ENCODE results near the gene IRX4.

IRX4 gene

GRCh38 chr5:1865948-1866347 is 16.8 kb downstream of the IRX4 start:
- no peaks in the 10 kb centered on the region for H3K4me1 Mint-ChIP-seq
- H3K9me3 Mint-ChIP-seq: no peaks in the 10 kb centered on the region

GRCh38 chr5:1865486-1865885 is 17.2 kb downstream of the IRX4 start:
- no peak for ATAC-seq (replicated peaks; ENCODE audit: extremely low read depth, poor library complexity, severe bottlenecking)
- DNase-seq (ENCODE audit: low spot score in 2 of 2): no peak
- Mint-ChIP-seq H3K4me1 (no peaks in the 10 kb centered on the region), H3K27ac (ENCODE audit: low read depth) (no peak overlapping the region), H3K9me3 (no peaks in the 10 kb centered on the region), H3K4me3 (no peak overlapping the region), H3K27me3 (peaks cover 57% of the 10 kb centered on the region), H3K36me3 (ENCODE audit: insufficient read depth) (peaks cover 2% of the 10 kb centered on the region)

More at GRCh38 chr5:1865948-1866347, 16.8 kb downstream of the IRX4 start:
- Mint-ChIP-seq H3K36me3 (ENCODE audit: insufficient read depth) (peaks cover 2% of the 10 kb centered on the region), H3K27me3 (peaks cover 57% of the 10 kb centered on the region), H3K27ac (ENCODE audit: low read depth) (no peak overlapping the region), H3K4me3 (no peak overlapping the region)
- ATAC-seq (replicated peaks; ENCODE audit: extremely low read depth, poor library complexity, severe bottlenecking): no peak
- DNase-seq (ENCODE audit: low spot score in 2 of 2): no peak

- no peak for DNase-seq (ENCODE audit: low spot score in 2 of 2)
- Mint-ChIP-seq H3K9me3 (no peaks in the 10 kb centered on the region), H3K4me3 (no peak overlapping the region), H3K4me1 (no peaks in the 10 kb centered on the region), H3K27me3 (peaks cover 57% of the 10 kb centered on the region), H3K36me3 (ENCODE audit: insufficient read depth) (peaks cover 2% of the 10 kb centered on the region), H3K27ac (ENCODE audit: low read depth) (no peak overlapping the region)
- no peak for ATAC-seq (replicated peaks; ENCODE audit: extremely low read depth, poor library complexity, severe bottlenecking)
These were observed 17.8 kb downstream of the IRX4 start for GRCh38 chr5:1864896-1865440.

- no peak overlapping the region for H3K4me3 Mint-ChIP-seq
- ATAC-seq (replicated peaks; ENCODE audit: extremely low read depth, poor library complexity, severe bottlenecking) (no peak), DNase-seq (ENCODE audit: low spot score in 2 of 2) (no peak)
- no peaks in the 10 kb centered on the region for H3K4me1 Mint-ChIP-seq
- H3K27ac Mint-ChIP-seq (ENCODE audit: low read depth): no peak overlapping the region
- H3K9me3 Mint-ChIP-seq: no peaks in the 10 kb centered on the region
- peaks cover 2% of the 10 kb centered on the region for H3K36me3 Mint-ChIP-seq (ENCODE audit: insufficient read depth)
- peaks cover 50% of the 10 kb centered on the region for H3K27me3 Mint-ChIP-seq
These were observed 21.8 kb downstream of the IRX4 start for GRCh38 chr5:1860949-1861348.

GRCh38 chr5:1860021-1860610 is 22.6 kb downstream of the IRX4 start:
- ATAC-seq (replicated peaks; ENCODE audit: extremely low read depth, poor library complexity, severe bottlenecking) (no peak), DNase-seq (ENCODE audit: low spot score in 2 of 2) (no peak)
- no peaks in the 10 kb centered on the region for H3K9me3 Mint-ChIP-seq
- peaks cover 50% of the 10 kb centered on the region for H3K27me3 Mint-ChIP-seq
- H3K27ac Mint-ChIP-seq (ENCODE audit: low read depth): no peak overlapping the region
- peaks cover 2% of the 10 kb centered on the region for H3K36me3 Mint-ChIP-seq (ENCODE audit: insufficient read depth)
- H3K4me3 Mint-ChIP-seq: no peak overlapping the region
- H3K4me1 Mint-ChIP-seq: no peaks in the 10 kb centered on the region

GRCh38 chr5:1859099-1859498 is 23.6 kb downstream of the IRX4 start:
- Mint-ChIP-seq H3K4me1 (no peaks in the 10 kb centered on the region), H3K4me3 (no peak overlapping the region), H3K27ac (ENCODE audit: low read depth) (no peak overlapping the region), H3K27me3 (peaks cover 50% of the 10 kb centered on the region), H3K9me3 (no peaks in the 10 kb centered on the region), H3K36me3 (ENCODE audit: insufficient read depth) (peaks cover 2% of the 10 kb centered on the region)
- DNase-seq (ENCODE audit: low spot score in 2 of 2): no peak
- ATAC-seq (replicated peaks; ENCODE audit: extremely low read depth, poor library complexity, severe bottlenecking): no peak

- H3K4me1 Mint-ChIP-seq: no peaks in the 10 kb centered on the region
- ATAC-seq (replicated peaks; ENCODE audit: extremely low read depth, poor library complexity, severe bottlenecking) (no peak), DNase-seq (ENCODE audit: low spot score in 2 of 2) (no peak)
- no peaks in the 10 kb centered on the region for H3K9me3 Mint-ChIP-seq
- peaks cover 50% of the 10 kb centered on the region for H3K27me3 Mint-ChIP-seq
- peaks cover 2% of the 10 kb centered on the region for H3K36me3 Mint-ChIP-seq (ENCODE audit: insufficient read depth)
- no peak overlapping the region for H3K27ac Mint-ChIP-seq (ENCODE audit: low read depth)
- H3K4me3 Mint-ChIP-seq: no peak overlapping the region
These were observed 24.3 kb downstream of the IRX4 start for GRCh38 chr5:1858436-1858835.

GRCh38 chr5:1857256-1857600 is 25.5 kb downstream of the IRX4 start:
- DNase-seq (ENCODE audit: low spot score in 2 of 2) (no peak), ATAC-seq (replicated peaks; ENCODE audit: extremely low read depth, poor library complexity, severe bottlenecking) (no peak)
- Mint-ChIP-seq H3K36me3 (ENCODE audit: insufficient read depth) (no peaks in the 10 kb centered on the region), H3K27me3 (peaks cover 50% of the 10 kb centered on the region), H3K4me1 (no peaks in the 10 kb centered on the region), H3K4me3 (no peak overlapping the region), H3K9me3 (no peaks in the 10 kb centered on the region), H3K27ac (ENCODE audit: low read depth) (no peak overlapping the region)

- H3K36me3 Mint-ChIP-seq (ENCODE audit: insufficient read depth): no peaks in the 10 kb centered on the region
- no peak overlapping the region for H3K4me3 Mint-ChIP-seq
- no peak for DNase-seq (ENCODE audit: low spot score in 2 of 2)
- H3K9me3 Mint-ChIP-seq: no peaks in the 10 kb centered on the region
- peaks cover 48% of the 10 kb centered on the region for H3K27me3 Mint-ChIP-seq
- H3K27ac Mint-ChIP-seq (ENCODE audit: low read depth): no peak overlapping the region
- H3K4me1 Mint-ChIP-seq: no peaks in the 10 kb centered on the region
- ATAC-seq (replicated peaks; ENCODE audit: extremely low read depth, poor library complexity, severe bottlenecking): no peak
These were observed 26.0 kb downstream of the IRX4 start for GRCh38 chr5:1856596-1857255.

GRCh38 chr5:1855596-1855995 is 27.1 kb downstream of the IRX4 start:
- H3K9me3 Mint-ChIP-seq: no peaks in the 10 kb centered on the region
- no peak overlapping the region for H3K4me3 Mint-ChIP-seq
- no peak for DNase-seq (ENCODE audit: low spot score in 2 of 2)
- peaks cover 54% of the 10 kb centered on the region for H3K27me3 Mint-ChIP-seq
- H3K27ac Mint-ChIP-seq (ENCODE audit: low read depth): no peak overlapping the region
- H3K4me1 Mint-ChIP-seq: no peaks in the 10 kb centered on the region
- ATAC-seq (replicated peaks; ENCODE audit: extremely low read depth, poor library complexity, severe bottlenecking): no peak
- no peaks in the 10 kb centered on the region for H3K36me3 Mint-ChIP-seq (ENCODE audit: insufficient read depth)

GRCh38 chr5:1855075-1855474 is 27.6 kb downstream of the IRX4 start:
- H3K27ac Mint-ChIP-seq (ENCODE audit: low read depth): no peak overlapping the region
- no peak for ATAC-seq (replicated peaks; ENCODE audit: extremely low read depth, poor library complexity, severe bottlenecking)
- peaks cover 54% of the 10 kb centered on the region for H3K27me3 Mint-ChIP-seq
- no peaks in the 10 kb centered on the region for H3K9me3 Mint-ChIP-seq
- H3K4me3 Mint-ChIP-seq: no peak overlapping the region
- no peaks in the 10 kb centered on the region for H3K4me1 Mint-ChIP-seq
- H3K36me3 Mint-ChIP-seq (ENCODE audit: insufficient read depth): no peaks in the 10 kb centered on the region
- DNase-seq (ENCODE audit: low spot score in 2 of 2): no peak

GRCh38 chr5:1853531-1853930 is 29.2 kb downstream of the IRX4 start:
- DNase-seq (ENCODE audit: low spot score in 2 of 2) (no peak), ATAC-seq (replicated peaks; ENCODE audit: extremely low read depth, poor library complexity, severe bottlenecking) (no peak)
- no peak overlapping the region for H3K4me3 Mint-ChIP-seq
- H3K27me3 Mint-ChIP-seq: peaks cover 54% of the 10 kb centered on the region
- no peaks in the 10 kb centered on the region for H3K9me3 Mint-ChIP-seq
- H3K27ac Mint-ChIP-seq (ENCODE audit: low read depth): no peak overlapping the region
- H3K4me1 Mint-ChIP-seq: no peaks in the 10 kb centered on the region
- H3K36me3 Mint-ChIP-seq (ENCODE audit: insufficient read depth): no peaks in the 10 kb centered on the region

GRCh38 chr5:1852324-1852947 is 30.3 kb downstream of the IRX4 start:
- Mint-ChIP-seq H3K4me3 (no peak overlapping the region), H3K27ac (ENCODE audit: low read depth) (no peak overlapping the region), H3K36me3 (ENCODE audit: insufficient read depth) (no peaks in the 10 kb centered on the region), H3K4me1 (no peaks in the 10 kb centered on the region), H3K9me3 (no peaks in the 10 kb centered on the region), H3K27me3 (peaks cover 60% of the 10 kb centered on the region)
- ATAC-seq (replicated peaks; ENCODE audit: extremely low read depth, poor library complexity, severe bottlenecking) (no peak), DNase-seq (ENCODE audit: low spot score in 2 of 2) (no peak)

All from central memory CD8-positive, alpha-beta T cell (primary cell).